Measurements from ENCODE around the gene COL24A1.
"Not testable (repeated sequence)": the region's sequence is repeated elsewhere in the genome, so short reads cannot be mapped to it uniquely, and the experiment has no call there.

COL24A1 gene

DNA sequence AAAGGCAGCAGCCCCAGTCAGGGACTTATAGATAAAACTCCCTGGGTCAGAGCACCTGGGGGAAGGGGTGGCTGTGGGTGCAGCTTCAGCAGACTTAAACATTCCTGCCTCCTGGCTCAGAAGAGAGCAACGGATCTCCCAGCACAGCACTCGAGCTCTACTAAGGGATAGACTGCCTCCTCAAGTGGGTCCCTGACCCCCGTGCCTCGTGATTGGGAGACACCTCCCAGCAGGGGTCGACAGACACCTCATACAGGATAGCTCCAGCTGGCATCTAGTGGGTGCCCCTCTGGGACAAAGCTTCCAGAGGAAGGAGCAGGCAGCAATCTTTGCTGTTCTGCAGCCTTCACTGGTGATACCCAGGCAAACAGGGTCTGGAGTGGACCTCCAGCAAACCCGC lies 84.1 kb downstream of the COL24A1 start:
- not testable (repeated sequence) for DNase-seq (ENCODE audit: low spot score)

DNA sequence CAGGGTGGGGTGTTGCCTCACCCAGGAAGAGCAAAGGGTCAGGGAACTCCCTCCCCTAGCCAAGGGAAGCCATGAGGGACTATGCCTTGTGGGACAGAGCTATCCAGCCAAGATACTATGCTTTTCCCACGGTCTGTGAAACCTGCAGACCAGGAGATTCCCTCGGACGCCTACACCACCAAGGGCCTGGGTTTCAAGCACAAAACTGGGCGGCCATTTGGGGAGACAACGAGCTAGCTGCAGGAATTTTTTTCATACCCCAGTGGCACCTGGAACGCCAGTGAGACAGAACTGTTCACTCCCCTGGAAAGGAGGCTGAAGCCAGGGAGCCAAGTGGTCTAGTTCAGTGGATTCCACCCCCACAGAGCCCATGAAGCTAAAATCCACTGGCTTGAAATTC lies 84.7 kb downstream of the COL24A1 start:
- not testable (repeated sequence) for DNase-seq (ENCODE audit: low spot score)

DNA sequence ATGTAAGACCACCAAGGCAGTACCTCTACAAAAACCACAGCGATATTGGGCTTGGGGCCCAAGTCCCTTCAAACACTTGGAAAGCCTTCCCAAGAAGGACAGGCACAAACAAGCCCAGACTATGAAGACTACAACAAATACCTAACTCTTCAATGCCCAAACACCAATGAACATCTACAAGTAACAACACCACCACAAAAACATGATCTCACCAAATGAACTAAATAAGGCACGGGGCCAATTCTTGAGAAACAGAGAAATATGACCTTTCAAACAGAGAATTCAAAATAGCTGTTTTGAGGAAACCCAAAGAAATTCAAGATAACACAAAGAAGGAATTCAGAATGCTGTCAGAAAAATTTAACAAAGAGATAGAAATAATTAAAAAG lies 86.8 kb downstream of the COL24A1 start:
- DNase-seq (ENCODE audit: low spot score) = no peak

DNA sequence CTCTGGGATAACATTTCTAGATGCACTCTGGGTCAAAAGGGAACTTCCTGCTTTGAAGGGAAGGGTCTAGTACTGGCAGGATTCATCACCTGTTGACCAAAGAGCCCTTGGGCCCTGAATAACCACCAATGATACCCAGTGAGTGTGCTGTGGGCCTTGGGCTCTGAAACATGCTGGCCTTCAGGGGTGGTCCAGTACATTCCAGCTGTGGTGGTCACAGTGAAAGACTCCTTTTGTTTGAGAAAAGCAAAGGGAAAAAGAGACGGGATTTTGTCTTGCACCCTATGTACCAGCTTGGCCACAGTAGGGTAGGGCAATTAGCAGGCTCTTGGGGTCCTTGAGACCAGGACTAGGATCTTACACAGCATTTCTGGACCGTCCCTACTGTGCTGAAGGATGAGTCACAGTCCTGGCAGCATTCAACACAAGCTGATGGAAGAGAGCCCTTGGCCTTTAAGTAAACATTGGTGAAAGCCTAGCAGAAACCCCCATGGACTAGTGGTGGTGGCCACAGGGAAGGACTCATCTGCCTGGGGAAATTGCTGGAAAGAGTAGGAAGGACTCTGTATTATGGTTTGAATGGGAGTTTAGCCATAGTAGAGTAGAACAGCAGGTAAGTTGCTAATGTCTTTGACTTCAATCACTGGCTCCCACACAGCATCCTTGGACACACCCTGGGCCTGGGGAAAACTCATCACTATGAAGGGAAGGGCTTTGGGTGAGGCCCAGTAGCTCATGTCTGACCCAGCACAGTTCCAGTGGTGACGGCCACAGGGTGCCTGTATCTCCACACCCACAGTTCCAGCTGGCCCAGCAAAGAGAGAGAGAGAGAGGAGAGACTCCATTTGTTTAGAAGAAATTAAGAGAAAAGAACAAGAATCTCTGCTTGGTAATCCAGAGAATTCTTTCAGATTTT lies 87.5 kb downstream of the COL24A1 start:
- no peak for DNase-seq (ENCODE audit: low spot score)

DNA sequence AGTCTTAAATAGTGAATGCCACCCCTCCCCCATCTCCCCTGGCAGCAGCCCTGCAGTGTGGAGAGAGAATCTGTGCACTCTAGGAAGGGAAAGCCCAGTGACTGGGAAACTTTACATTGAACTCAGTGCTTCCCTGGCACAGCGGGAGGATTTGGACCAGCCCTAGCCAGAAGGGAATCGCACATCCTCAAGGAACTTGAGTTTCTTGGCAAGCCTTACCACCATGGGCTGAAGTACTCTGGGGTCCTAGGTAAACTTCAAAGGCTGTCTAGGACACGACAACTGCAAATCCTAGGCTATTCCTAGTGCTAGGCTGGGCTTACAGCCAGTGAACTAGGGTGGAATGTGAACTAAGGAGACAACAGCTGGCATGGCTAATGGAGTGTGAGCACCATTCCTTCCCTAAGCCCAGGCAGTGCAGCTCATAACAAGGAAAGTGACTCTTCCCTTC lies 88.3 kb downstream of the COL24A1 start:
- DNase-seq (ENCODE audit: low spot score) = no peak

DNA sequence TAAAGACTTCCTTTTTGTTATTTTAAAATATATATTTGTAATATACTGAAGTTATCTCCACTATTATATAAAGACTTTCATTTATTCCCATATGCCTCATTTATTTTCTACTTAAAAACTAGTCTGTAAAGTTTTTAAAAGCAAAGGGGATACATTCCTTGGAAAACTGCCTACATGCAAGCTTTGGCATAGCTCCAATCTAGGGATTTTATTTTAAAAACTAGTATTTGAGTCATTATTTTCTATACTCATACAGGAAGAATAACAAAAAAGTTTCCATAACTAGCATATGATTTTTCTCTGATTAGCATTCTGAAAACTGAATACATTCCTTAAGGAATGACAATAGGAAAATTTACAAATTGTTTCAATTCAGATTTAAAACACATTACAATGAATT lies 88.9 kb downstream of the COL24A1 start:
- DNase-seq (ENCODE audit: low spot score) = no peak

DNA sequence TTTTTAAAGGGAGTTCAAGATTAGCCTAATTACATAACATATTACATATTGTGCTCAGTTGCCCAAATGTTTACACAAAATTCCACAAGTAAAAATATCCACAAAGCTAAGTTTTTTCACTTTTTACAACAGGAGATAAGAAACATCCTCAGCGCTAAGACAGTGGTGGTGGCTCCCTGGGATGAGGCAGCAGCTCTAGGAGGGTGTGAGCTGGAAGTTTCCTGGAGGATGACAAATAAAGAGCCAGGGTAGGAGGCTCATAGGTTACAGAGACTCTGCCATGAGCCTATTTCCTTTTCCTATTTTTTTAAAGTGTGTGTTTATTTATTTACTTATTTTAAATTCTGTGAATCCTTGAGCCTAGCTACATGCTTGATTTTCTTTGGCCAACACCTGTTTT lies 91.7 kb downstream of the COL24A1 start:
- DNase-seq (ENCODE audit: low spot score) = no peak

DNA sequence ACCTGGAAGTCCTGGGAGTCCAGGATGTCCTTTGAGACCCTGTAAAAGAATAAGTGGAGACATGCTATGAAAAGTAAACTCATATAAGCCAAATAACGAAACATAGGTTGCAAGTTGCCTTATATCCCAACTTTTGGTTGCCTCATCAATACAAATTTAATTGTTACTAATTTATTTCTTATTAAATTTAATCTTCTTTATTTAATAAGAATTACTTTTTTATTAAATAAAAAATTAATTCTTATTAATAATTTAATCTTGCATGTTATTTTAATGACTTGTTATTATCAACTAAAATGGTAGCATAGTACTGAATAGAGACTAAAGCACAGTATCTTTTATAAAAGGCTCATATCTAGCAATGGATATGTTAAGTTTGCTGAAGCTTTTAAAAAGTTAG lies 92.9 kb downstream of the COL24A1 start:
- no peak for DNase-seq (ENCODE audit: low spot score)

DNA sequence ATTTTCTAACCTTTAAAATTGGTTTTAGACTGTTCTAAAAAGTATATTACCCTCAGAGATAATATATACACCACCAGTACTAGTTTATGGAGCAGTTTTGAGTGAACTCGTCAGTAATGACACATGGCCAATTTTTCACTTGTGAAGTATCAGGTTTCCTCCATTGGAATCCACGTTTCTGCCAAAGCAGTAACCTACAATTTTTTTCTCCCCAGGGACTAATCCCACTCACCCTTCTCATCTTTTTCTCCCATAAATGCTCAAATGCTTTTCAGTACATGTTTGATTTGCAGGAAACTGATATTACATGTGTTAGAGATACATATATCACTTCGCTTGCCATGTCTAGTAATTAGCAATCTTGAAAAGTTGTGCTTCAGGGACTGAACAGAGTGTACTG lies 94.1 kb downstream of the COL24A1 start:
- DNase-seq (ENCODE audit: low spot score) = no peak

DNA sequence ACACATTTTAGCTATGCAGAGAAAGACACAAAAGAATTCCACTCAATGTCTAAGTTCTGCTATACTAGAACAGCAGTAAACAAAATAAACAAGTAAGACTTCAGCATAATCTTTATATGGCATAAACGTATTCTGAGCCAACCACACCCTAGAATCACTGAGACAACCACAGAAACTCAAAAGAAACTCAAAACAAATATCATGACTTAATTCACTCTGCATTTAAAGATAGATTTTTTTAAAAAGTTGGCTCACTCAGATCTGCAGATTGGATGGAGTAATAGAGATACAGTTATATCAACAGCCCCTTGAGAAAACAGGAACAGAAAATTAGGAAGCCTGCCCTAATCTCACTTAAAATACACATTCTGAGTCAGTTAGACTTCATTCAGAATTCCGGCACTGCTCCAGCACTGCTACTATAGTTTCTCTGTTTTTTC lies 95.0 kb downstream of the COL24A1 start:
- DNase-seq (ENCODE audit: low spot score) = no peak

DNA sequence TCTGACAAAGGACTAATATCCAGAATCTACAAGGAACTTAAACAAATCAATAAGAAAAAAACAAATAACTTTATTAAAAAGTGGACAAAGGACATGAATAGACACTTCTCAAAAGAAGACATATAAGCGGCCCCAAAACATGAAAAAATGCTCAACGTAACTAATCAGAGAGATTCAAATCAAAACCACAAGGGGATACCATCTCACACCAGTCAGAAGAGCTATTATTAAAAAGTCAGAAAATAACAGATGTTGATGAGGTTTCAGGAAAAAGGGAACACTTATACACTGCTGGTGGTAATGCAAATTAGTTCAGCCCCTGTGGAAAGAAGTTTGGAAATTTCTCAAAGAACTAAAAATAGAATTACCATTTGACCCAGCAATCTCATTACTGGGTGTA lies 102.2 kb downstream of the COL24A1 start:
- no peak for DNase-seq (ENCODE audit: low spot score)

DNA sequence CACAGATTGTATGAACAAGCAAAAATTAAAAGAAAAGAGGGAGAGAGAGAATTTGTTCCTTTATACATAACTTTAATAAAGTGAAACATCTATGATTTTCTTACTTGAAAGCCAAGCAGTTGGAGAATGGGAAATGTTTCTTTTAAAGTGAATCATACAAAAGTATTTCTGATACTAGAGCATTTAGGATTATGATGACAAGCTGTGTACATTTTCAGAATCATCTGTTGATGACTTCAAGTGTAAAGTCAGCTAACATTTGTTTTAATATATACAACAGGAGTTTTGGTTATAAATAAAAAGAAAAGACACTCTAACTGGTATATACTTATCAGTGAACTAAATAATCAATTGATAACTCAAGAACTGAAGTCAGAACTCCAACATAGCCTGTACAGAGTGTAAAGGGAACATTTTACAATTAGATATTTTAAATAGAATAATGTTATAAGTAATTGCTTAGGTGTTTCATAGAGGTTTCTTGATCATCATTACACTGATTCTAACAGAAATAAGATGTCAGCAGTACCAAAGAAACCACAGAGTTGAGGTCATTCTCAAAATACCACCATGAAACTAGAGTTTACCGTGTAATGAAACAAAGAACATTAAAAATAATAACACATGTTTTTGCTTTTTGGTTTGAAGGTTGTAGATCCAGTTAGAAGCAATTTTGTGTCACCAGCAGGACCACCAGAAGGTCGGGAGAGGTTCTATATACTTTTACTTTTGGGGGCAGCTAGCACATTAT lies 103.4 kb downstream of the COL24A1 start:
- no peak for DNase-seq (ENCODE audit: low spot score)

DNA sequence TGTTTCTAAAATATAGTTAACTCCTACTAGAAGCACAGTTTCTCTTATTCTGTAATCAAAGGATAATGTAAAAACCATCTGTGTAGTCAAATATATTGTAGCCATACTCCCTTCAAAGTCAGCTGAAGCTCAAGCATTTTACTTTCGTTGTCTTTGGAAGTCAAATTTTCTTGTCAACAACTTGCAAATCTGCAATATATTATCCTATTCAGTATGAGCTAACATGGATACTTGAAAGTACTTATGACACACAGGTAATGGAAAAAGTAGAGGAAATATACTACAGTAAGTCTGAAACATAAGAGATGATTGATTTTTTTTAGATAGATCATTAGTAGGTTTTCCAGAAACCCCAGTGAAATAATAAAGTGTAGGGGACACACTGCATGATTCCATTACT lies 121.5 kb downstream of the COL24A1 start:
- DNase-seq (ENCODE audit: low spot score) = no peak

DNA sequence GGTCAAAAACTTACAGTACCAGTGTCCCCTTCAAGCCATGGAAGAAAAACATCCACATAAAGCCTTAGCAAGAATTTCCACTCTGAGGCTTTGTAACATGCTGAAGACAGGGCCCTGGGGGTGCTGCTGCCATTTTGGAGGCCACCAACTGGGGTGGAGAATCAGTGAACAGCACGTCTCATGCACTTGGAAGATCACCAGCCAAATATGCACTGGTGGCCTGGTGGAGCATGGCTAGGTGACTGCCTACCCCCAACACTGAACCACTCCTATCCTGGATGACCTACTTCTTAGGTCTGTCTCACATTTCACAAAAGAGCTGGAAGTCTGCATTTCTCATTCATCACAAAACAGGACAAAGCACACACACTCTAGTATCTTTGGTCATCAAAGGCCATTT lies 126.4 kb downstream of the COL24A1 start:
- no peak for DNase-seq (ENCODE audit: low spot score)

DNA sequence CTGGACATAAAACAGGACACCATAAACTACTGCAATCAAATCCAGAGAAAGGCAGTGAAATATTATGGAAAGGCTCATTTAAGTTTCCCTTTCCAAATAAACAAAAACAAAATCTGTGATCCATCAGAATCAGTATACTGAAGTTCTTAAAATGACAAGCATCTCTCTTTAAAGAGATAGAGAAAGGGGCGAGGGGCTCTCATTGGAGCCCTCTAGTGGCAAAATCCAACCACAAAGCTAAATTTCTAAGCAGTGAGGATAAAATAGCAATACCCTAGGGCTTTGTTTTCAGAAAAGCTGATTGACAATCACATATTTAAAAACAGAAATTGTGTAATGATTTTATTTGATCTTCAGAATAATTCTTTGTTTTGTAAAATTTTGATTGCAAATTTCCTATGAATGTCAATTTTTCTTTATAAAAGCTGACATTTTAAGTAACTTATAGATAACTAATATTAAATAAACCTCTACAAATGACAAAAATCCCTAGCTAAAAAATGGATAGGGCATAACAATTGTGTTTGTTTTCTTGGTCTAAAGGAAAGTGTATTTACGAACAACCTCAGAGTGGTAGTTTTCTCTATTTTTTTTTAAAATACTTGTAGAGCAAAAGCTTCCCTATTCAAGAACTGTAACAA lies 138.2 kb downstream of the COL24A1 start:
- peak; percentile 52 for DNase-seq (ENCODE audit: low spot score)

DNA sequence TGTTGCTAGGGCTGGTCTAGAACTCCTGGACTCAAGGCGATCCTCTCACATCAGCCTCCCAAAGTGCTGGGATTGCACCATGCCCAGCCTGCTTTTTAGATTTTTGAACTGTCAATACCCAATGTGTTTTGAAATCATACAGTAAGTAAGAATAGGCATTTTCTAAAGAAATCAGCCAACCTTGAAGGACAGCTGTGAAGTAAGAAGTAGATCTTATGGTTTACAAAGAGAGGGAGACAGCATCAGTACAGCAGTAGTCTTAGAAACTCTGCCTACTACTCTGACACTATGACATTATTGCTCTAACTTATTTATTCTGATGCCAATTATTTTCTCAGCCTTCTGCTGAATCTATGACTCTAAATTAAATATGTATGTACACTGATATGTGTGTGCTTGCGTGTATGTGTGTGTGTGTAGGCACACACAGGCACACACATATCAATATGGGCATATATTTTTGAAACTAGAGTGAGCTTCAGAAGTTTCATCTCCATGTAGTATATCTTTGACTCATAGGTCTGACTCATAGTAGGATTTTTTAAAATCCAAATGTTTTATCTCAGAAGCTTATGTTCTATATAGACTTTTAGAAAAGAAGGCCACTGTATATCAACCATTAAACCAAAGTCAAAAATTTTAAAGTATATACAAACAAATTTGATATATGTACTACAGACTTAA lies 140.4 kb downstream of the COL24A1 start:
- DNase-seq (ENCODE audit: low spot score) = no peak

DNA sequence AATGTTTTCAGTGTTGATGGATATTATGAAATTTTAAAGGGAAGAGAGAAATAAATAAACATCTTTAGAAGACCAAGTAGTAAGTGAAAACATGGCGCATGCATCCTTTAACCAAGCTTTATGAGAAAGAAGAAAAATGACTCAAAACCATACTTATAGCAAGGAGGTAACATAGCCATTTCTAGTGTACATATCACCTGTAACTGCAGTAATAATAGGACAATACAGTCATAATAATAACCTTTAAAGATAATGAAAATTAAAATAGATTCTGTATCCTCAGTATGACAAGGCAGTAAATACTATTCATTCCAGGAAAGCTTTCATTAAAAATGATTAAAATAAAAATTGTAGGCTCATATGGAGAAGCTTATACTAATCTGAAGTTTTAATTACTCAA lies 141.2 kb downstream of the COL24A1 start:
- no peak for DNase-seq (ENCODE audit: low spot score)

DNA sequence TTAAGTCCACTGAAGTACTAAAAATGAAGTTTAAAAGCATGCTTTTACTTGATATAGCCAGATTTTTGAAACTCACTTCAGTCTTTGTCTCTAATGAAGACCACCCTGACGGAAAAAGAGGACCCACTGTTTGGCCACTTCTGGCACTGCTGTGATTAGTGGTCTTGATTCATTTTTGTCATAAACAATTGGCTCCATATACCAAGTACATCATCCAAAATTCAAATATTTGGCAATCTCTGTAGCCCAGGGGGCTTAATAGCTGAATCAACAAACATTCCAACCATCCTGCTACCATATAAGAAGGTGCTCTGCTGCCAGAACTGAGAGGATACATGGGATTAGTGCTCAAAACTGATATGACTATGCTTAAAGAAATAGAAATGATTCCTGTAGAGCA lies 156.0 kb downstream of the COL24A1 start:
- no peak for DNase-seq (ENCODE audit: low spot score)

DNA sequence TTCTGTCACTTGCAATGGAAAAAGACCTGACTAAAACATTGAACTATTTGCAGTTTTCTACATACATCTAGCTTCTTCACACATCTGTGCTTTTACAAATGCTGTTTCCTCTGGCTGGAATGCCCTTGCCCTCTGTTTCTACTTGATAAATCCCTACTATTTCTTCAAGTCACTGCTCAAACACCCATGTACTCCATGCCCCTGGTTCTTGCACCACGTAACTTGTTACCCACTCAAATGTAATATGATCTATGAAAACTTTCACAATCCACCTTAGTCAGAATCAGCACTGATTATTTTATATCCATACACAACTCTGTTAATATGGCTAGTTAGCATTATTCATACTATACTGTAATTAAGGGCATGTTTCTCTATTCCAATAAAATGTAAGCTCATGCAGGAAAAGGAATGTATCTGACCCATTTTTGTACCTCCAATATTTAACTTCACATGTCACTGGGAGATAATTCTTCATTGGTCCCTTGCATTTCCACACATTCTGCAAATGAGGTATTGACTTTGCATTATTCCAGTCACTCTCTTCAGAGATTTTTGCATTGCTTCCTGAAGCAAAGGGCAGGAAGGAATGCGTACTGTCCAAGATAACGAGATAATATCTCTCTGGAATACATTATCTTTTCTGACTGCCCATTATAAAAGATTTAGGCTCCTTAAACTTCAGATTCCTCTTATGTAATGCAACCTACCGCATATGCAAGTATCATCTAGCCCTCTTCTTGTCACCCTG lies 158.3 kb downstream of the COL24A1 start:
- DNase-seq (ENCODE audit: low spot score) = no peak

DNA sequence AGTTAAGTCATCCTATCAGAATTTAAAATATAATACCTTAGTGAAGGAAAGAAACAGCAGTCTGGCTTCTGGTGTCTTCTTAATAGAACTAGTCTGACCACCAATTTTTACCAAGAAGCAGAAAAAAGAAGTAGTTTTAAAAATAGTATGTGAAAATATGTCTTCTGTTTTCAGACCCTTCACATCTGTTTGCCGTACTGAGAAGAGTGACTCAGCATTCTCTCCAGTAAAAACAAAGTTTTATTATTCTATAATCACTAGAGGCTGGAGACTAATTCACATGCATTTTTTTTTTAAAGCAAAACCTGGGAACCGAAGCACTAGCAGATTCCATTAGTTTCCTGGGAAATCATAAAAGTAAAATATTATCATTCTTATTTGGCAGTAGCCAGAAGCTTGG lies 163.8 kb downstream of the COL24A1 start:
- no peak for DNase-seq (ENCODE audit: low spot score)

DNA sequence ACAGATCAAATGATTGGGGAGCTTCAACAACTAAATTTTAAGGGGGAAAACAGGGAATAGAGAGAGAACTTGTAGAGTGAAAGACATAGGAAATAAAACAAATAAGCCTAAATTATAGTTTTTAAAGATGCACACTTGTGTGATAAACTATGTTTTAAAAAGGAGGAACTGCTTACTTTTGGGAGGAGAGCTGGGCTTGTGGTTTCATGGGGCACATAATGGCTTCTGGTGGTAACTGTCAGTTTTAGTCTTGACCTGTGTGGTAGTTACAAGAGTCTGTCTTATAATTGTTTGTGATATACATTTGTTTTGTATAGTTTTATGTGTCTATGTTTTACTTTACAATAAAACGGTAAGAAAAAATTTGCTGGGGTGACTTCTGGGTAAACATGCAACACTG lies 165.3 kb downstream of the COL24A1 start:
- no peak for DNase-seq (ENCODE audit: low spot score)

All from pons (tissue), 1 donor.